CD4-positive, CD25-positive, alpha-beta regulatory T cell (primary cell): ENCODE data around the gene WDR36. TPM values are rescaled to one million over a fixed set of nuclear protein-coding genes. Genes with fewer than 3 reads are reported as not detected.

ENCODE experiments used
- ATAC-seq, 2 donors: fragments of 150-1000 bp; cut with Tn5 transposase; one replicate each; pipeline ENCODE4 v1.10.0; 2021; ENCODE audit warnings: low read depth in 2 of 2, moderate number of reproducible peaks in 2 of 2, moderate library complexity in 1 of 2
- DNase-seq, 3 donors: peaks; one replicate each; pipeline versions ENCODE4 v3.0.0 to v3.0.0-alpha.2; 2012 to 2022; ENCODE audit warnings: mixed read lengths in 1 of 3
- H3K27ac ChIP-seq: one replicate; pipeline ENCODE4 v1.7.0; 2013; ENCODE audit warnings: mild to moderate bottlenecking, low read length; ENCODE audit not compliant: insufficient read depth, poor library complexity, severe bottlenecking
- H3K27me3 ChIP-seq: one replicate; pipeline ENCODE4 v1.7.0; 2013; ENCODE audit warnings: low read length; ENCODE audit not compliant: control insufficient read depth, insufficient read depth
- H3K36me3 ChIP-seq: one replicate; pipeline ENCODE4 v1.7.0; 2013; ENCODE audit warnings: mild to moderate bottlenecking, low read length, moderate library complexity; ENCODE audit not compliant: control insufficient read depth, insufficient read depth
- H3K4me1 ChIP-seq: 2 replicates; pipeline ENCODE4 v1.7.0; 2013; ENCODE audit warnings: mild to moderate bottlenecking, low read length; ENCODE audit not compliant: insufficient read depth, control insufficient read depth, poor library complexity, severe bottlenecking
- H3K4me3 ChIP-seq: one replicate; pipeline ENCODE4 v1.7.0; 2013; ENCODE audit warnings: low read depth, mild to moderate bottlenecking, low read length, moderate library complexity
- H3K9me3 ChIP-seq, 2 experiments: 1 replicate in 1 of 2; 2 replicates in 1 of 2; pipeline ENCODE4 v1.7.0; 2013; ENCODE audit warnings: low read length in 2 of 2, mild to moderate bottlenecking in 1 of 2, moderate library complexity in 1 of 2; ENCODE audit not compliant: control insufficient read depth in 2 of 2
- H3K27ac Mint-ChIP-seq, 3 donors: one replicate each; pipeline ENCODE4 v1.8.0; 2020 to 2022; ENCODE audit warnings: mild to moderate bottlenecking in 3 of 3, mixed read lengths in 3 of 3, moderate library complexity in 2 of 3
- H3K27me3 Mint-ChIP-seq: one replicate; pipeline ENCODE4 v1.8.0; 2022; ENCODE audit warnings: mild to moderate bottlenecking, mixed read lengths
- H3K36me3 Mint-ChIP-seq: one replicate; pipeline ENCODE4 v1.8.0; 2020; ENCODE audit warnings: mixed read lengths
- H3K4me1 Mint-ChIP-seq, 4 donors: one replicate each; pipeline ENCODE4 v1.8.0; 2020 to 2022; ENCODE audit warnings: mixed read lengths in 4 of 4, mild to moderate bottlenecking in 1 of 4
- H3K4me3 Mint-ChIP-seq, 4 donors: one replicate each; pipeline ENCODE4 v1.8.0; 2020 to 2022; ENCODE audit warnings: mild to moderate bottlenecking in 4 of 4, mixed read lengths in 4 of 4, moderate library complexity in 3 of 4
- H3K9me3 Mint-ChIP-seq, 7 donors: one replicate each; pipeline ENCODE4 v1.8.0; 2020 to 2022; ENCODE audit warnings: mixed read lengths in 7 of 7, mild to moderate bottlenecking in 3 of 7, moderate library complexity in 2 of 7
- polyA plus RNA-seq, 4 donors: library from polyadenylated mRNA; unstranded; fragments of 300-500 nt; fragmentation: Illumina TruSeq; gene quantifications; one replicate each; pipeline ENCODE4 v1.2.3, GENCODE V29; 2021
- total RNA-seq: library from RNA; stranded (reverse); gene quantifications from one replicate; pipeline ENCODE4 v1.2.3, GENCODE V29; 2022

Gene WDR36
- total and polyA plus RNA-seq, 5 donors from 2014 or later, result 15.5 to 25.5 (median 18.8) TPM

DNA sequence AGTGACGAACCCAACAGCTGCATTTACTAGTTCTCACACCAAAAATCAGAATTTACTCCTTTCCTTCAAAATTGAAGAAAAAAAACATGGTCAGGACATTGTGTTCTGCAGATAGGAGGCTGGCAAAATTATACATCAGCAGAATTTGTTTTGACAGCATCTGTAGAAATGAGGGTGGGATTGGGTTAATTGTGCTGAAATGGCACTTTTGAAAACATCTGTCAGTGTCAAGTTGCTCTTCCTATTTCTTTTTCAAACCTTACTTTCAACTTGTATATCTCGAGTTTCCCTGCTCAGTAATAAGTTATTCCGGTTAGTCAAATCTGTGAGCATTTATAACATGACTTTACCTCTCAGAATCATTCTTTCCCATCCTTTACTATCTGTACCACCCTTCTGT is 19.8 kb downstream of the WDR36 start:
- DNase-seq, result no peak
- peaks cover 0 to 11% (median 5%) of the 10 kb centered on the region in 4 donors for H3K4me1 Mint-ChIP-seq
- H3K9me3 Mint-ChIP-seq, result no peaks in the 10 kb centered on the region
- ATAC-seq, result no peak
- Histone ChIP-seq H3K27me3 (no peaks in the 10 kb centered on the region), H3K27ac (no peak overlapping the region), H3K9me3 (no peaks in the 10 kb centered on the region), H3K4me3 (no peak overlapping the region), H3K4me1 (no peaks in the 10 kb centered on the region), H3K36me3 (peaks cover 68% of the 10 kb centered on the region)
- no peak overlapping the region for H3K4me3 Mint-ChIP-seq
- H3K27me3 Mint-ChIP-seq, result no peaks in the 10 kb centered on the region
- no peak overlapping the region for H3K27ac Mint-ChIP-seq
- peaks cover 35% of the 10 kb centered on the region for H3K36me3 Mint-ChIP-seq

DNA sequence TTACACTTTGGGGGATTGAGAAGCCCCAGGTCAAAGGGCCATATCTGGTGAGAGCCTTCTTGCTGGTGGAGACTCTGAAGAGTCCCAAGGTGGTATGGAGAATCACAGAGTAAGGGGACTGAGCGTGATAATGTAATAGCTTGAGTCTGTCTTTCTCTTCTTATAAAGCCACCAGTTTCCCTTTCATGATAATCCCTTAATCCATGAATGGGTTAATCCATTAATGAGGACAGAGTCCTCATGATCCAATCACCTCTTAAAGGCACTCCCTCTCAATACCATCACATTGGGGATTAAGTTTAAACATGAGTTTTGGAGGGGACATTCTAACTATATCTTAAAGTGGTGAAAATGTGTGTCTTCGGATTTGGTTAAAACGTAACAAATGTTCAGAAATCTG is 21.5 kb downstream of the WDR36 start:
- H3K27me3 Mint-ChIP-seq, result no peaks in the 10 kb centered on the region
- H3K27ac Mint-ChIP-seq, result peak overlapping the region in 1 of 3 donors; percentile 72
- peaks cover 66% of the 10 kb centered on the region for H3K36me3 ChIP-seq

DNA sequence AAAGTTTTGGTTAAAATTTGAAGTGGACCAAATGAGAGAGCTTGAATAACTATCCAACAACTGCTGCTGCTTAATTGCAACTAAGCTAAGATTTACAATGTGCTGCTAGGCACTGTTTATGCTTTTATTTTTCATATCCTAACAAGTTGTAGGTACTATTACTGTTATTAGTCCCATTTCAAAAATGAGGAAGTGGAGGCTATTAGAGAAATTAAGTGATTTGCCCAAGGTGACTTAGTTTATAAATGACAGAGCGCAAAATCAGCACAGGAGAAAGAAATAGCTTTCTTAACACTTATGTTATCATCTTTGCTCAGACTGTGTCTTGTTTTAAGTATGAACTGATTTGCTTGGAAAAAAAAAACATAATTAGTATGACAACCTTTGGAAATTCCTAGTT is 23.1 kb downstream of the WDR36 start:
- peaks cover 32% of the 10 kb centered on the region for H3K36me3 Mint-ChIP-seq
- peaks cover 65% of the 10 kb centered on the region for H3K36me3 ChIP-seq

More for the DNA sequence above, 21.5 kb downstream of the WDR36 start:
- H3K4me1 ChIP-seq, result no peaks in the 10 kb centered on the region
- no peak overlapping the region for H3K4me3 ChIP-seq
- H3K9me3 Mint-ChIP-seq, result no peaks in the 10 kb centered on the region
- H3K27me3 ChIP-seq, result no peaks in the 10 kb centered on the region
- ATAC-seq, result no peak
- no peak for DNase-seq
- no peak overlapping the region for H3K4me3 Mint-ChIP-seq
- H3K4me1 Mint-ChIP-seq, result peaks cover 0 to 15% (median 5%) of the 10 kb centered on the region in 4 donors
- no peaks in the 10 kb centered on the region for H3K9me3 ChIP-seq
- no peak overlapping the region for H3K27ac ChIP-seq
- H3K36me3 Mint-ChIP-seq, result peaks cover 31% of the 10 kb centered on the region

GRCh38 chr5:111116550-111116949 is 24.4 kb downstream of the WDR36 start:
- peaks cover 40% of the 10 kb centered on the region for H3K36me3 Mint-ChIP-seq
- H3K9me3 Mint-ChIP-seq, result no peaks in the 10 kb centered on the region
- Histone ChIP-seq H3K4me3 (no peak overlapping the region), H3K4me1 (no peaks in the 10 kb centered on the region), H3K9me3 (no peaks in the 10 kb centered on the region), H3K27me3 (no peaks in the 10 kb centered on the region), H3K36me3 (peaks cover 67% of the 10 kb centered on the region), H3K27ac (no peak overlapping the region)
- no peak for DNase-seq
- ATAC-seq, result no peak
- H3K4me1 Mint-ChIP-seq, result peaks cover 0 to 15% (median 5%) of the 10 kb centered on the region in 4 donors
- H3K4me3 Mint-ChIP-seq, result no peak overlapping the region
- no peak overlapping the region for H3K27ac Mint-ChIP-seq
- H3K27me3 Mint-ChIP-seq, result no peaks in the 10 kb centered on the region

More for the DNA sequence above, 23.1 kb downstream of the WDR36 start:
- Histone ChIP-seq H3K27me3 (no peaks in the 10 kb centered on the region), H3K27ac (no peak overlapping the region), H3K4me1 (no peaks in the 10 kb centered on the region), H3K4me3 (no peak overlapping the region), H3K9me3 (no peaks in the 10 kb centered on the region)
- H3K27ac Mint-ChIP-seq, result no peak overlapping the region
- H3K4me3 Mint-ChIP-seq, result no peak overlapping the region
- no peak for ATAC-seq
- no peaks in the 10 kb centered on the region for H3K9me3 Mint-ChIP-seq
- H3K4me1 Mint-ChIP-seq, result peaks cover 0 to 15% (median 5%) of the 10 kb centered on the region in 4 donors
- DNase-seq, result no peak
- no peaks in the 10 kb centered on the region for H3K27me3 Mint-ChIP-seq

- peaks cover 0 to 12% (median 5%) of the 10 kb centered on the region in 4 donors for H3K4me1 Mint-ChIP-seq
- H3K27me3 ChIP-seq, result no peaks in the 10 kb centered on the region
- no peaks in the 10 kb centered on the region for H3K9me3 ChIP-seq
- no peak overlapping the region for H3K4me3 ChIP-seq
- no peaks in the 10 kb centered on the region for H3K4me1 ChIP-seq
- DNase-seq (no peak), ATAC-seq (no peak)
- no peaks in the 10 kb centered on the region for H3K27me3 Mint-ChIP-seq
- no peak overlapping the region for H3K27ac Mint-ChIP-seq
- H3K36me3 ChIP-seq, result peaks cover 67% of the 10 kb centered on the region
- H3K27ac ChIP-seq, result no peak overlapping the region
- H3K36me3 Mint-ChIP-seq, result peaks cover 43% of the 10 kb centered on the region
- H3K9me3 Mint-ChIP-seq, result no peaks in the 10 kb centered on the region
- H3K4me3 Mint-ChIP-seq, result no peak overlapping the region
Measured at GRCh38 chr5:111117136-111117535, 25.0 kb downstream of the WDR36 start.

- H3K4me3 ChIP-seq, result no peak overlapping the region
- Mint-ChIP-seq H3K4me3 (no peak overlapping the region), H3K36me3 (peaks cover 45% of the 10 kb centered on the region), H3K4me1 (peaks cover 0 to 11% (median 3%) of the 10 kb centered on the region in 4 donors), H3K27ac (no peak overlapping the region), H3K27me3 (no peaks in the 10 kb centered on the region), H3K9me3 (no peaks in the 10 kb centered on the region)
- H3K4me1 ChIP-seq, result no peaks in the 10 kb centered on the region
- no peaks in the 10 kb centered on the region for H3K9me3 ChIP-seq
- DNase-seq (no peak), ATAC-seq (no peak)
- H3K27ac ChIP-seq, result no peak overlapping the region
- H3K36me3 ChIP-seq, result peaks cover 71% of the 10 kb centered on the region
- no peaks in the 10 kb centered on the region for H3K27me3 ChIP-seq
Measured at GRCh38 chr5:111119221-111119620, 27.1 kb downstream of the WDR36 start.

DNA sequence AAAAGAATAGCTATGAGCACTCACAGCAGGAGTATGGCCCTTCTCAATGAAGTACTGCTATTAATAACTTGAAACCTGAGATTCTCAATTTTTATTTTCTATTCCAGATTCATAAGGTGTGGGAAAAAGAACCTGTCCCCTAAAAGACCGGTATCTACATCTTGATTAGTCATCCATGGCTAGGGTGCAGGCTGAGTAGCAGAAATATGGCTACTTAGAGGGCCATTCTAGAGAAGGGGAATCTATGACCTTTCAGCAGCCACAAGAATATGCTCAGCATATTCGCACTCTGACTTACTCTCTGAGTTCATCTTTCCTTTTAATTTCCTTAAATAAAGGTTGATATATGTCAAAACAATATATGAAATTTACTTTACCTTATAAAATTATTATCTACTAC is 27.7 kb downstream of the WDR36 start:
- peaks cover 47% of the 10 kb centered on the region for H3K36me3 Mint-ChIP-seq
- Histone ChIP-seq H3K27me3 (no peaks in the 10 kb centered on the region), H3K27ac (no peak overlapping the region), H3K4me1 (no peaks in the 10 kb centered on the region), H3K36me3 (peaks cover 72% of the 10 kb centered on the region), H3K4me3 (no peak overlapping the region), H3K9me3 (no peaks in the 10 kb centered on the region)
- H3K27me3 Mint-ChIP-seq, result no peaks in the 10 kb centered on the region
- H3K27ac Mint-ChIP-seq, result no peak overlapping the region
- ATAC-seq (no peak), DNase-seq (no peak)
- H3K9me3 Mint-ChIP-seq, result no peaks in the 10 kb centered on the region
- peaks cover 0 to 11% (median 3%) of the 10 kb centered on the region in 4 donors for H3K4me1 Mint-ChIP-seq
- H3K4me3 Mint-ChIP-seq, result no peak overlapping the region

DNA sequence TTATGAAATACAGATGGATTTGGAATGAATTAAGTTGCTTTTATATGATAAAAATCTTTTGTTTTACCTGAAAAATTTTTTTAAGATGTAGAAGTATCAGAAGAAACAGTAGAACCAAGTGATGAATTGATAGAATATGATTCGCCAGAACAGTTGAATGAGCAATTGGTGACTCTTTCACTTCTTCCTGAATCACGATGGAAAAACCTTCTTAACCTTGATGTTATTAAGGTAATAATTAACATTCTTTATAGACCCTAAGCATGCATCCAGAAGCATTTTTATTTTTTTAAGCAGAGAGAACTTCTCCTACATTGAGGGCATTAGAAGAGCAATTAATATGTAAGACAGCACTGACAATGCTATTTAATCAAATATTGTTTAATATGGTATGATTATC is 28.8 kb downstream of the WDR36 start:
- no peak overlapping the region for H3K4me3 Mint-ChIP-seq
- ATAC-seq, result no peak
- no peak for DNase-seq
- peaks cover 0 to 11% (median 3%) of the 10 kb centered on the region in 4 donors for H3K4me1 Mint-ChIP-seq
- Histone ChIP-seq H3K4me3 (no peak overlapping the region), H3K36me3 (peaks cover 82% of the 10 kb centered on the region), H3K4me1 (no peaks in the 10 kb centered on the region), H3K27ac (no peak overlapping the region), H3K27me3 (no peaks in the 10 kb centered on the region), H3K9me3 (no peaks in the 10 kb centered on the region)
- H3K27me3 Mint-ChIP-seq, result no peaks in the 10 kb centered on the region
- H3K9me3 Mint-ChIP-seq, result no peaks in the 10 kb centered on the region
- H3K27ac Mint-ChIP-seq, result no peak overlapping the region
- peaks cover 47% of the 10 kb centered on the region for H3K36me3 Mint-ChIP-seq
